K562 (cell line): Measurements from ENCODE around the gene FBXW8. TPM values are rescaled to one million over a fixed set of nuclear protein-coding genes. Genes with fewer than 3 reads are reported as not detected.

Experiments used
- ATAC-seq: fragments of 200-7000 bp; cut with Tn5 transposase; 3 replicates; pipeline ENCODE4 v1.9.1; 2020; ENCODE audit warnings: moderate library complexity
- BruUV-seq: library from RNA; stranded (reverse); fragments of 400-500 nt; replicated peaks from 2 replicates; lab custom pipeline; 2021; lab: Mats Ljungman, UMichigan
- CTCF ChIA-PET: fragments of 300-600 bp; formaldehyde crosslinking; extraction: SDS; loops from one replicate; lab custom pipeline; 2021; ENCODE audit warnings: low intra/inter-chr PET ratio; lab: Yijun Ruan, JAX
- POLR2A ChIA-PET: fragments of 300-600, 350-650 bp; sonication (Branson Sonifier 250); formaldehyde crosslinking; extraction: SDS; loops from one replicate; lab custom pipeline; 2021; ENCODE audit warnings: antibody characterized with exemption, inconsistent platforms; lab: Yijun Ruan, JAX
- DNase-seq, 4 experiments: peaks; one replicate each; pipeline versions ENCODE4 v3.0.0 to v3.0.0-alpha.2; 2011 to 2018; ENCODE audit warnings: low spot score in 3 of 4, mixed read lengths in 3 of 4; ENCODE audit errors: extremely low read depth in 1 of 4
- FAIRE-seq: peaks from 2 replicates; lab custom pipeline; 2011; peaks lifted over from hg19 to GRCh38; lab: Jason Lieb, UNC
- H2AFZ ChIP-seq: 2 replicates; pipeline ENCODE4 v1.6.0; 2011; ENCODE audit warnings: low read depth, low read length, control low read depth, inconsistent platforms
- H3K27ac ChIP-seq: fragments of 200-600 bp; 3 replicates; pipeline ENCODE4 v1.8.0; 2011; ENCODE audit warnings: low read depth, mild to moderate bottlenecking, control low read depth, inconsistent platforms, low read length, moderate library complexity, mixed read lengths; ENCODE audit errors: extremely low read depth
- H3K27me3 ChIP-seq, 2 experiments: fragments of 300-600 bp in 1 of 2; 2 replicates in 1 of 2; 3 replicates in 1 of 2; pipeline versions ENCODE4 v1.6.0 to v1.8.0; 2011; ENCODE audit warnings: inconsistent platforms in 2 of 2, low read length in 2 of 2, mild to moderate bottlenecking in 1 of 2, mixed read lengths in 1 of 2, moderate library complexity in 1 of 2; ENCODE audit not compliant: control insufficient read depth in 2 of 2, insufficient read depth in 2 of 2
- H3K36me3 ChIP-seq: fragments of 300-600 bp; 3 replicates; pipeline ENCODE4 v1.8.0; 2011; ENCODE audit warnings: mild to moderate bottlenecking, low read length, inconsistent platforms; ENCODE audit not compliant: control insufficient read depth, insufficient read depth
- H3K4me1 ChIP-seq, 2 experiments: fragments of 200-600 bp in 1 of 2; replicated peaks in 1 of 2; 2 replicates in 1 of 2; 3 replicates in 1 of 2; pipeline versions ENCODE4 v1.5.1 to v1.8.0; 2011; ENCODE audit warnings: inconsistent platforms in 2 of 2, low read length in 2 of 2, mild to moderate bottlenecking in 1 of 2, mixed read lengths in 1 of 2, moderate library complexity in 1 of 2; ENCODE audit not compliant: control insufficient read depth in 2 of 2, insufficient read depth in 2 of 2
- H3K4me2 ChIP-seq: 2 replicates; pipeline ENCODE4 v1.6.1; 2011; ENCODE audit warnings: low read length, control low read depth, inconsistent platforms, mixed read lengths; ENCODE audit not compliant: insufficient read depth
- H3K4me3 ChIP-seq: fragments of 200-600 bp; sonication (generic), shearing (Covaris generic); 2 replicates; pipeline ENCODE4 v1.5.1; 2016; ENCODE audit warnings: control low read depth, inconsistent platforms
- H3K79me2 ChIP-seq: fragments of 200-600 bp; 3 replicates; pipeline ENCODE4 v1.8.0; 2011; ENCODE audit warnings: low read length, inconsistent platforms; ENCODE audit not compliant: control insufficient read depth, insufficient read depth
- H3K9ac ChIP-seq, 2 experiments: 2 replicates each; pipeline versions ENCODE4 v1.6.0 to v1.6.1; 2011; ENCODE audit warnings: low read depth in 2 of 2, low read length in 2 of 2, control low read depth in 1 of 2, inconsistent platforms in 1 of 2, mild to moderate bottlenecking in 1 of 2, mixed read lengths in 1 of 2; ENCODE audit not compliant: insufficient read depth in 1 of 2
- H3K9me1 ChIP-seq: one replicate; pipeline ENCODE4 v1.6.0; 2011; ENCODE audit warnings: inconsistent platforms, mild to moderate bottlenecking, low read length, moderate library complexity; ENCODE audit not compliant: control insufficient read depth, insufficient read depth
- H3K9me3 ChIP-seq: replicated peaks from 2 replicates; pipeline ENCODE4 v1.5.1; 2011; ENCODE audit warnings: low read depth, low read length, inconsistent platforms; ENCODE audit not compliant: control insufficient read depth, insufficient read depth
- H4K20me1 ChIP-seq: replicated peaks from 2 replicates; pipeline ENCODE4 v1.6.1; 2011; ENCODE audit warnings: low read length, inconsistent platforms, mixed read lengths; ENCODE audit not compliant: control insufficient read depth, insufficient read depth
- CBX2 ChIP-seq: fragments of 200-600 bp; sonication (generic); IDR thresholded peaks from one replicate; pipeline ENCODE4 v1.6.1; 2012; ENCODE audit warnings: mild to moderate bottlenecking, low read length, inconsistent platforms; ENCODE audit not compliant: insufficient read depth, poor library complexity, severe bottlenecking
- DEAF1 ChIP-seq: fragments of 450-650 bp; formaldehyde crosslinking; IDR thresholded peaks from 2 replicates; pipeline ENCODE4 v1.4.0; 2020; ENCODE audit warnings: mild to moderate bottlenecking, moderate library complexity
- ELF1 ChIP-seq: fragments of 200-800 bp; sonication (Bioruptor generic); IDR thresholded peaks from 2 replicates; pipeline ENCODE4 v1.6.1; 2016; ENCODE audit warnings: missing genetic modification characterization, missing compliant biosample characterization
- HMG20B ChIP-seq: fragments of 250-450 bp; sonication (Bioruptor Pico); IDR thresholded peaks from 2 replicates; pipeline ENCODE4 v1.5.0; 2021; ENCODE audit warnings: mild to moderate bottlenecking
- KHSRP ChIP-seq: fragments of 450-650 bp; IDR thresholded peaks from 2 replicates; pipeline ENCODE4 v1.6.1; 2017
- MAZ ChIP-seq, 2 experiments: fragments of 450-650 bp in 1 of 2; sonication (generic) in 1 of 2; formaldehyde crosslinking; IDR thresholded peaks in 1 of 2; conservative IDR thresholded peaks in 1 of 2; 2 replicates each; pipeline versions ENCODE4 v1.4.0 to v1.5.0; 2020; ENCODE audit warnings: mild to moderate bottlenecking in 1 of 2, missing genetic modification reagents in 1 of 2
- POLR2G ChIP-seq: fragments of 200-400 bp; formaldehyde crosslinking; IDR thresholded peaks from 2 replicates; pipeline ENCODE4 v1.6.1; 2017; ENCODE audit warnings: low read depth, mild to moderate bottlenecking, antibody characterized with exemption, low read length, moderate library complexity
- RAD51 ChIP-seq: fragments of 450-650 bp; IDR thresholded peaks from 2 replicates; pipeline ENCODE4 v1.7.1; 2016; ENCODE audit warnings: low read depth, mild to moderate bottlenecking, borderline replicate concordance
- RBM15 ChIP-seq: fragments of 200-400 bp; formaldehyde crosslinking; IDR thresholded peaks from 2 replicates; pipeline ENCODE4 v1.6.1; 2018; ENCODE audit warnings: mild to moderate bottlenecking, low read length, moderate library complexity; ENCODE audit not compliant: insufficient read depth
- RFX7 ChIP-seq: fragments of 250-450 bp; sonication (Bioruptor Pico); IDR thresholded peaks from 2 replicates; pipeline ENCODE4 v1.5.1; 2021; ENCODE audit warnings: mild to moderate bottlenecking
- TAL1 ChIP-seq: fragments of 450-650 bp; IDR thresholded peaks from 2 replicates; pipeline ENCODE4 v1.6.1; 2016; ENCODE audit warnings: mild to moderate bottlenecking
- THRB ChIP-seq: fragments of 450-650 bp; formaldehyde crosslinking; conservative IDR thresholded peaks from 2 replicates; pipeline ENCODE4 v1.4.0; 2022; ENCODE audit warnings: mild to moderate bottlenecking, missing genetic modification characterization
- USF1 ChIP-seq: sonication (generic); formaldehyde crosslinking; IDR thresholded peaks from 2 replicates; pipeline ENCODE4 v1.9.0; 2022; ENCODE audit warnings: mild to moderate bottlenecking, missing genetic modification reagents
- ZFP91 ChIP-seq: sonication (generic); formaldehyde crosslinking; IDR thresholded peaks from 2 replicates; pipeline ENCODE4 v1.8.0; 2022; ENCODE audit warnings: mild to moderate bottlenecking, missing genetic modification reagents
- ZKSCAN8 ChIP-seq: fragments of 200-800 bp; sonication (Bioruptor generic); IDR thresholded peaks from 2 replicates; pipeline ENCODE4 v1.6.1; 2016; ENCODE audit warnings: missing genetic modification characterization, missing compliant biosample characterization
- ZNF12 ChIP-seq: sonication (generic); formaldehyde crosslinking; IDR thresholded peaks from 2 replicates; pipeline ENCODE4 v1.4.0; 2020; ENCODE audit warnings: mild to moderate bottlenecking, missing genetic modification reagents
- ZSCAN32 ChIP-seq: fragments of 450-650 bp; formaldehyde crosslinking; IDR thresholded peaks from 2 replicates; pipeline ENCODE4 v1.4.0; 2020; ENCODE audit warnings: mild to moderate bottlenecking, moderate library complexity
- WGBS: fragments of 100-300 bp; shearing (Covaris generic); methylation state at CpG from one replicate; pipeline ENCODE4 v1.1.6; 2016; ENCODE audit warnings: low coverage, mixed read lengths; ENCODE audit not compliant: insufficient coverage; ENCODE audit errors: missing lambda C conversion rate; 5-methylcytosine and 5-hydroxymethylcytosine counted together
- in situ Hi-C: fragments of 300-500 bp; cut with MboI; formaldehyde crosslinking; loops from 4 replicates; pipeline ENCODE4 v1.15.0; 2018; ENCODE audit warnings: inconsistent platforms, mixed read lengths
- intact Hi-C: fragments of 100-400 bp; cut with micrococcal nuclease; formaldehyde crosslinking; loops from 2 replicates; pipeline ENCODE4 v1.14.2; 2022
- polyA plus RNA-seq, 8 experiments: library from polyadenylated mRNA; depleted of rRNA in 4 of 8; stranded (reverse) in 5 of 8; unstranded in 3 of 8; fragments of >200 nt; fragmentation: Nextera tagmentation in 2 of 8; fragmentation: Illumina TruSeq in 1 of 8; extraction: Ambion mirVana in 2 of 8; extraction: Trizol in 1 of 8; gene quantifications; 2 replicates each; pipeline versions ENCODE4 v1.2.1 to v1.2.3, GENCODE V29; 2011 to 2014; ENCODE audit warnings: inconsistent platforms in 1 of 8, missing spikeins in 1 of 8
- total RNA-seq, 7 experiments: library from RNA; depleted of rRNA in 6 of 7; stranded (reverse); fragments of >200 nt in 6 of 7; fragmentation: Illumina TruSeq in 2 of 7; extraction: Trizol in 2 of 7; gene quantifications; 2 replicates each; pipeline versions ENCODE4 v1.2.1 to v1.2.3, GENCODE V29; 2011 to 2021; ENCODE audit warnings: low replicate concordance in 1 of 7

The FBXW8 gene
- total and polyA plus RNA-seq, 9 of the 15 experiments (the other 6 are each of a cell fraction or from before 2014, with no cell fraction given): 0.58 to 8.3 (median 4.4) TPM

GRCh38 chr12:116922194-116922897 lies 11.6 kb downstream of the FBXW8 start:
- Histone ChIP-seq H4K20me1 (no peaks in the 10 kb centered on the region), H3K9ac (no peak overlapping the region), H3K27ac (no peak overlapping the region), H3K4me2 (no peak overlapping the region), H3K79me2 (peaks cover 7% of the 10 kb centered on the region; the same call in 2 of the 3 replicates), H3K4me1 (peaks cover 3 to 40% of the 10 kb centered on the region in 2 experiments), H3K9me3 (no peaks in the 10 kb centered on the region), H3K9me1 (no peaks in the 10 kb centered on the region), H3K36me3 (no peaks in the 10 kb centered on the region), H3K27me3 (no peaks in the 10 kb centered on the region), H3K4me3 (no peak overlapping the region), H2AFZ (no peak overlapping the region)
- WGBS: 42% methylated on average over 2 of the region's 2 CpGs
- TF ChIP-seq RFX7 (CRISPR knock-in tag) (no peak), ZSCAN32 (no peak), RBM15 (no peak), RAD51 (no peak), ELF1 (no peak), THRB (no peak), ZKSCAN8 (CRISPR knock-in tag) (no peak), MAZ (CRISPR knock-in tag; conservative IDR thresholded peaks at IDR 0.05 in 1 of 2, IDR thresholded peaks at IDR 0.05 in 1 of 2) (no peak), USF1 (no peak), HMG20B (CRISPR knock-in tag) (no peak), POLR2G (no peak), ZNF12 (no peak), ZFP91 (CRISPR knock-in tag) (no peak), DEAF1 (no peak), TAL1 (no peak), KHSRP (no peak), CBX2 (no peak)
- ATAC-seq (no peak), FAIRE-seq (no peak), DNase-seq (no peak)
- in situ Hi-C loops: no loop called here
- no TSS peak for BruUV-seq
- CTCF ChIA-PET: no interaction called here
- intact Hi-C loops: no loop called here
- POLR2A ChIA-PET: no interaction called here
